HEK293T (cell line): ENCODE results near the gene FAM83D.

ENCODE experiments used
- CTCF ChIA-PET: fragments of 350-600 bp; formaldehyde crosslinking; extraction: SDS; loops from one replicate; lab custom pipeline; 2021; ENCODE audit warnings: antibody characterized with exemption, inconsistent platforms; lab: Yijun Ruan, JAX
- POLR2A ChIA-PET: fragments of 350-600 bp; formaldehyde crosslinking; extraction: SDS; loops from one replicate; lab custom pipeline; 2020; ENCODE audit warnings: antibody characterized with exemption, inconsistent platforms; lab: Yijun Ruan, JAX
- DNase-seq: peaks from one replicate; pipeline ENCODE4 v3.0.0; 2012; ENCODE audit warnings: mixed read lengths; ENCODE audit errors: extremely low spot score
- ARNT ChIP-seq: fragments of 450-650 bp; IDR thresholded peaks from 2 replicates; pipeline ENCODE4 v1.6.1; 2017; ENCODE audit warnings: mild to moderate bottlenecking
- BHLHE40 ChIP-seq: fragments of 450-650 bp; IDR thresholded peaks from 2 replicates; pipeline ENCODE4 v1.6.1; 2016; ENCODE audit warnings: mild to moderate bottlenecking, moderate library complexity, borderline replicate concordance
- CTBP1 ChIP-seq: fragments of 450-650 bp; IDR thresholded peaks from 2 replicates; pipeline ENCODE4 v1.6.1; 2016; ENCODE audit warnings: borderline replicate concordance
- ELF4 ChIP-seq: fragments of 450-650 bp; IDR thresholded peaks from 2 replicates; pipeline ENCODE4 v1.6.1; 2017; ENCODE audit warnings: antibody characterized with exemption
- FOXA1 ChIP-seq: fragments of 450-650 bp; IDR thresholded peaks from 2 replicates; pipeline ENCODE4 v1.6.1; 2016; ENCODE audit warnings: mild to moderate bottlenecking
- FOXK2 ChIP-seq: fragments of 450-650 bp; IDR thresholded peaks from 2 replicates; pipeline ENCODE4 v1.6.1; 2016; ENCODE audit warnings: mild to moderate bottlenecking
- FOXM1 ChIP-seq: fragments of 450-650 bp; IDR thresholded peaks from 2 replicates; pipeline ENCODE4 v1.6.1; 2017; ENCODE audit warnings: mild to moderate bottlenecking, borderline replicate concordance
- HDGF ChIP-seq: fragments of 450-650 bp; IDR thresholded peaks from 2 replicates; pipeline ENCODE4 v1.6.1; 2017; ENCODE audit warnings: antibody characterized with exemption, borderline replicate concordance
- L3MBTL2 ChIP-seq: fragments of 450-650 bp; conservative IDR thresholded peaks from 2 replicates; pipeline ENCODE4 v1.6.1; 2016; ENCODE audit warnings: mild to moderate bottlenecking
- LEF1 ChIP-seq: fragments of 450-650 bp; IDR thresholded peaks from 2 replicates; pipeline ENCODE4 v1.6.1; 2017; ENCODE audit warnings: mild to moderate bottlenecking, borderline replicate concordance
- NFRKB ChIP-seq: fragments of 450-650 bp; IDR thresholded peaks from 2 replicates; pipeline ENCODE4 v1.6.1; 2016; ENCODE audit warnings: mild to moderate bottlenecking, moderate library complexity
- SP1 ChIP-seq: fragments of 450-650 bp; IDR thresholded peaks from 2 replicates; pipeline ENCODE4 v1.6.1; 2017
- SUZ12 ChIP-seq: fragments of 450-650 bp; IDR thresholded peaks from 2 replicates; pipeline ENCODE4 v1.6.1; 2016; ENCODE audit warnings: mild to moderate bottlenecking
- TARDBP ChIP-seq: fragments of 450-650 bp; IDR thresholded peaks from 2 replicates; pipeline ENCODE4 v1.6.1; 2016
- ZNF384 ChIP-seq: fragments of 450-650 bp; IDR thresholded peaks from 2 replicates; pipeline ENCODE4 v1.6.1; 2016
- TF ChIP-seq, protein P1 (sequence below): fragments of 450-650 bp; IDR thresholded peaks from 2 replicates; pipeline ENCODE4 v1.6.1; 2016

FAM83D gene

DNA sequence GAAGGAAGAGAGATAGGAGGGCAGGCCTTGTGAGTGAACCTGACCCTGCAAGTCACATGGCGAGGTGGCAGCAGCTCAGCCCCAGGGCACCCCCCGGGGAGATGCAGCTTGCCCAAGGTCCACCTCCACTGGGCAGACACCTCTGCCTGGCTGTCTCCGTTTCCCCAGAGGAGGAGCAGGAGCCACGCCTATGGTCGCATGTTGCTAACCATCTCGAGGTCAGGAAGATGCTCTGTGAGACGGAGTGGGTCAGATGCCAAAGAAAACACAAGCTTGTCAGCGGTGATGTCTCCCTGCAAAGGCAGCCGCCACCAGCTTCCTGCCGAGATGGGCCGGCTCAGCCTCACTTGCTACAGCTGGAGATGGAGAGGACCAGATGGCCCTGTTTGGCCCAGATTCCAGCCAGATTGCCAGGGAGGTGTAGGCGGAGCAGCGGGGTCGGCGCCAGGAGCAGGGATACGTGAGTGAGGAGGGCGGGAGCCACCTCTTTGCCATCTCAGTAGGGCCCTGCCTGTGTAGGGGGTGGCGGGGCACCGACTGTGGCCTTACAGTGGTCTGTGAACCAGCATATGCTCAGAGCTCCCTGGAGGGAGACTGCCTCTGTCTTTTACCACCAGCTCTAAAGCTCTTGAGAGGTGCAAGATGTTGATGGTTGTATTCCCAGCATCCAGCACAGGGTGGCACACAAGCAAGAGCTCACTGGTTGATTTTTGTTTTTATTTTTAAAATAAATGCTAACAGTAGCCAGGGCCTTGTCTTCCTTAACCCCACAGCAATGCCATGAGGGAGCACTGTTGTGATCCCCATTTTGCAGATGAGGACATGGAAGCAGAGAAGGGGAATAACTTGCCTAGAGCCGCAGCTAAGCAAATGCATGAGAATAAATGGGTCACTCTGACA lies 42.9 kb upstream of the FAM83D start:
- ChIA-PET POLR2A (no interaction called here), CTCF (no interaction called here)
- no peak for DNase-seq
- TF ChIP-seq BHLHE40 (no peak), CTBP1 (no peak), HDGF (no peak), ELF4 (no peak), ARNT (no peak), FOXA1 (no peak), NFRKB (no peak), ZNF384 (no peak), L3MBTL2 (no peak), FOXK2 (no peak), TARDBP (no peak), SP1 (no peak), FOXM1 (no peak)
- TF ChIP-seq, protein P1, sequence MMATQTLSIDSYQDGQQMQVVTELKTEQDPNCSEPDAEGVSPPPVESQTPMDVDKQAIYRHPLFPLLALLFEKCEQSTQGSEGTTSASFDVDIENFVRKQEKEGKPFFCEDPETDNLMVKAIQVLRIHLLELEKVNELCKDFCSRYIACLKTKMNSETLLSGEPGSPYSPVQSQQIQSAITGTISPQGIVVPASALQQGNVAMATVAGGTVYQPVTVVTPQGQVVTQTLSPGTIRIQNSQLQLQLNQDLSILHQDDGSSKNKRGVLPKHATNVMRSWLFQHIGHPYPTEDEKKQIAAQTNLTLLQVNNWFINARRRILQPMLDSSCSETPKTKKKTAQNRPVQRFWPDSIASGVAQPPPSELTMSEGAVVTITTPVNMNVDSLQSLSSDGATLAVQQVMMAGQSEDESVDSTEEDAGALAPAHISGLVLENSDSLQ: no peak

DNA sequence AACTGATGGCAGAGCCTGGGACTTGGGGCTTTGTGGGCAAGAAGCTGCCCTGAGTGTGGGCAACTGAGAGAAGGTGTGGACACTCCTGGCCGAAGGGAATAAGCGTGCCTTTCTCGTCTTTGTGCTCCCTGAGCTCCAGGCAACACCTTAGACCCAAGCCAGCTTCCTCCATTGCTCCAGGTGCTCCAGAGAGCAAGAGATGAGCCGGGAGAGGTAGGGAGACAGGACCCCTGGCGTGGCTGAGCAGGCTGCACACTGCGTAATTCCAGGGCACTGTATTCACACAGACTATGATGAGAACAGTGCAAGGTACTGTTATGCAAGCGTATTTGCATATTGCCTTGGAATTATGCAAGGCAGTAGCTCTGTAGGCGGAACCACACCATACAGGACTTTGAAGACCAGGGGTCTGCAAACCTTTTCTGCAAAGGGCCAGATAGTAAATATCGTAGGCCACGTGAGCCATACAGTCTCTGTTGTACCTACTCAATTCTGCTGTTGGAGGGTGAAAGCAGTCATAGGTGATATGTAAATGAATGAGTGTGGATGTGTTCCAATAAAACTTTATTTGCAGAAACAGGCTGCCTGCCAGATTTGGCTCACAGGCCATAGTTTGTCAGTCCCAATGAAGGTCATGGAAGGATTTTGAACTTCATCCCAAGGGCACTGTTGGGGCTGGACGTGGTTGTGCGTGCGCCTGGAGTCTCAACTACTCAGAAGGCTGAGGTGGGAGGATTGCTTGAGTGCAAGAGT lies 42.1 kb upstream of the FAM83D start:
- ChIA-PET CTCF (no interaction called here), POLR2A (no interaction called here)
- no peak for DNase-seq
- no peak for TF ChIP-seq NFRKB
- no peak for TF ChIP-seq FOXM1
- no peak for TF ChIP-seq LEF1
- TF ChIP-seq ZNF384: no peak
- no peak for TF ChIP-seq FOXA1
- TF ChIP-seq, protein P1: no peak
- no peak for TF ChIP-seq L3MBTL2
- TF ChIP-seq TARDBP: no peak
- no peak for TF ChIP-seq SP1
- no peak for TF ChIP-seq SUZ12
- TF ChIP-seq ELF4: no peak
- no peak for TF ChIP-seq ARNT
- TF ChIP-seq CTBP1: no peak
- no peak for TF ChIP-seq BHLHE40
- TF ChIP-seq FOXK2: no peak
- TF ChIP-seq HDGF: no peak

- ChIA-PET CTCF (no interaction called here), POLR2A (no interaction called here)
- no peak for TF ChIP-seq FOXA1
- TF ChIP-seq TARDBP: no peak
- no peak for TF ChIP-seq FOXK2
- no peak for TF ChIP-seq ELF4
- TF ChIP-seq CTBP1: no peak
- no peak for TF ChIP-seq SUZ12
- DNase-seq: no peak
These were observed 40.9 kb upstream of the FAM83D start for GRCh38 chr20:38885357-38885756.

- ChIA-PET CTCF (no interaction called here), POLR2A (no interaction called here)
- DNase-seq: no peak
- TF ChIP-seq SP1: no peak
- no peak for TF ChIP-seq TARDBP
- TF ChIP-seq, protein P1: no peak
- TF ChIP-seq LEF1: no peak
- TF ChIP-seq ZNF384: no peak
- no peak for TF ChIP-seq FOXK2
- no peak for TF ChIP-seq HDGF
- no peak for TF ChIP-seq ELF4
- no peak for TF ChIP-seq NFRKB
- no peak for TF ChIP-seq BHLHE40
- TF ChIP-seq FOXA1: no peak
- no peak for TF ChIP-seq SUZ12
- TF ChIP-seq CTBP1: no peak
- TF ChIP-seq FOXM1: no peak
- TF ChIP-seq L3MBTL2: no peak
- no peak for TF ChIP-seq ARNT
These were observed 38.0 kb upstream of the FAM83D start for GRCh38 chr20:38888059-38888831.

- ChIA-PET POLR2A (no interaction called here), CTCF (interaction anchor here (1.1 kb wide), 1 partner anchor 8 kb away, joined by 4 read pairs; no protein-coding TSS in a partner anchor)
- TF ChIP-seq, protein P1: no peak
- no peak for TF ChIP-seq ZNF384
- TF ChIP-seq HDGF: no peak
- no peak for TF ChIP-seq ELF4
- no peak for TF ChIP-seq CTBP1
- DNase-seq: no peak
These were observed 37.2 kb upstream of the FAM83D start for GRCh38 chr20:38889050-38889449.
